Fibroblast of the aortic adventitia (primary cell): ENCODE measurements around the gene CEL. TPM values are rescaled to one million over a fixed set of nuclear protein-coding genes. Genes with fewer than 3 reads are reported as not detected.
"Not testable (repeated sequence)": the region's sequence is repeated elsewhere in the genome, so short reads cannot be mapped to it uniquely, and the experiment has no call there.

ENCODE experiments used
- DNase-seq: peaks from one replicate; pipeline ENCODE4 v3.0.0-alpha.2; 2010; ENCODE audit warnings: low read depth
- H3K4me3 ChIP-seq: 2 replicates; pipeline ENCODE4 v1.5.1; 2011; ENCODE audit warnings: low read depth, mild to moderate bottlenecking, control low read depth, low read length, moderate library complexity
- total RNA-seq: library from RNA; depleted of rRNA; stranded (reverse); fragments of >200 nt; gene quantifications from 2 replicates; pipeline ENCODE4 v1.2.3, GENCODE V29; 2012; ENCODE audit warnings: low replicate concordance
- TF ChIP-seq, protein P1 (sequence below): IDR thresholded peaks from 2 replicates; pipeline ENCODE4 v1.5.1; 2011; ENCODE audit warnings: mild to moderate bottlenecking, low read length, control low read depth, inconsistent platforms; ENCODE audit not compliant: insufficient read depth

Gene CEL
- total RNA-seq, 1 donor = 0.27 TPM

DNA sequence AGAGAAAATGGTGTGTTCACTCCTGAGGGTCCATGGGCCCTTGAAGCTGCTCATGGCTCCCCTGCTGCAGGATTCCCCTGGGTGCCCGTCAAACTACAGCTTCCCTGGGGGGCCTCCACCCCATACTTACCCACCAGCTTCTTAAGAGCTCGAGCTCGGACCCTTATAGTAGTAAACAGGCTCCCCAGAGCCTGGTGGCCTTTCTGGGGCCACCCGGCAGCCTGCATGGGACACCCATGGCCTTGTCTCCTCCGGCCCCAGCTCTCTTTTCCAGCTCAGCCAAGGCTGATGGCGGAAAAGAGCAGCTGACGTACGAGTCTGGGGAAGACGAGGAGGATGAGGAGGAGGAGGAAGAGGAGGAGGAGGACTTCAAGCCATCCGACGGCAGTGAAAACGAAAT, 4.2 kb upstream of the CEL start:
- no peak overlapping the region for H3K4me3 ChIP-seq
- TF ChIP-seq, protein P1, sequence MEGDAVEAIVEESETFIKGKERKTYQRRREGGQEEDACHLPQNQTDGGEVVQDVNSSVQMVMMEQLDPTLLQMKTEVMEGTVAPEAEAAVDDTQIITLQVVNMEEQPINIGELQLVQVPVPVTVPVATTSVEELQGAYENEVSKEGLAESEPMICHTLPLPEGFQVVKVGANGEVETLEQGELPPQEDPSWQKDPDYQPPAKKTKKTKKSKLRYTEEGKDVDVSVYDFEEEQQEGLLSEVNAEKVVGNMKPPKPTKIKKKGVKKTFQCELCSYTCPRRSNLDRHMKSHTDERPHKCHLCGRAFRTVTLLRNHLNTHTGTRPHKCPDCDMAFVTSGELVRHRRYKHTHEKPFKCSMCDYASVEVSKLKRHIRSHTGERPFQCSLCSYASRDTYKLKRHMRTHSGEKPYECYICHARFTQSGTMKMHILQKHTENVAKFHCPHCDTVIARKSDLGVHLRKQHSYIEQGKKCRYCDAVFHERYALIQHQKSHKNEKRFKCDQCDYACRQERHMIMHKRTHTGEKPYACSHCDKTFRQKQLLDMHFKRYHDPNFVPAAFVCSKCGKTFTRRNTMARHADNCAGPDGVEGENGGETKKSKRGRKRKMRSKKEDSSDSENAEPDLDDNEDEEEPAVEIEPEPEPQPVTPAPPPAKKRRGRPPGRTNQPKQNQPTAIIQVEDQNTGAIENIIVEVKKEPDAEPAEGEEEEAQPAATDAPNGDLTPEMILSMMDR = no peak
- no peak for DNase-seq

DNA sequence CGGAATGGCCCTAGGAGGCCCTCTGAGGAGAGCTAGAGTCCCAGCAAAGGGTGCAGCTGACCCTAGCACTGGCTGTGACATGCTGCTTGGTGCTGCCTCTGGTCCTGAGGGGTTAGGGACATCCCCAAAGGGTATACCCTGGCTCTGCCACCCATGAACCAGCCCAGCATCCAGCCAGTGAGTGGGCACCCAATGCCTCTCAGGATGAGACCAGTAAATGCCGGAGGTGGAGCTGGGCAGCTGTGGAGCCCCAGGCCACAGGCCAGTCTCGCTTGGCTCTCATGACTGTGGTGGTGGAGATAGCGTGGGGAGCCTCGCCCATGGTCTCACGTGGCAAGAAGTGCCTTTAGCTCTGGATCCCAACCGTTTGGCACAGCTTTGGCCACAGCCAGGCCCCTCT, 3.7 kb upstream of the CEL start:
- TF ChIP-seq, protein P1 = no peak
- no peak for DNase-seq
- H3K4me3 ChIP-seq = no peak overlapping the region

DNA sequence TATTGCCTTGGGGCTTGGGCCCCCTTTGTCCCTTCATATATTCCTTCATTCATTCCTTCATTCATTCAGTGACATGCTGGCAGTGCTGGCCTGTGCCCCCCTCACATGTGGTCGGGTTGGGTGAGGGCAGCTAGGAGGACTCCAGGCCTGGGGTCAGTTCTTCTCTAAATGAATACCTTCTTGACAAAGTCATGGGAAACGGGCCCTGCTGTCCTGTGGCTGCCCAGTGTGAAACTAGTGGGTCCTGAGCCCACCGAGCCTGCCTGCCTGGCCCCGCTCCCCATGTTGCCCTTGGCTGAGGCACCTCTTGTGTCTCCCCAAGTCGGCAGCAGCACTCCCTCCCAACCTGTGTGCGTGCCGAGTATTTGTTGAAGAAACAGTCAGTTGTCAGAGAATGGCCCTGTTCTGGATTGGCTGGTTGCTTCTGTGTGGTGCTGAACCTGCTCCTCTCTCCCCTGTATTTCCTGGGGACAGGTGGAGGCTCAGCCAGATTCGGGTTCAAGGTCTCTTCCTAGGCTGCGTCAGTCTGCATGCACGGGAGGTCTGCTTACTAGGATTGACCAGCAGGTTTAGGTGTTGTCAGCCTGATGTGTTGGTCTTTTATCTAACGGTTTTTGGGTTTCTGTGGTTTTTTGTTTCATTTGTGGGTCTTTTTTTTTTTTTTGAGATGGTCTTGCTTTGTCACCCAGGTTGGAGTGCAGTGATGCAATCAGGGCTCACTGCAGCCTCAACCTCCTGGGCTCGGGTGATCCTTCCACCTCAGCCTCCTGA, 3.0 kb upstream of the CEL start:
- TF ChIP-seq, protein P1 = no peak
- no peak overlapping the region for H3K4me3 ChIP-seq
- no peak for DNase-seq

DNA sequence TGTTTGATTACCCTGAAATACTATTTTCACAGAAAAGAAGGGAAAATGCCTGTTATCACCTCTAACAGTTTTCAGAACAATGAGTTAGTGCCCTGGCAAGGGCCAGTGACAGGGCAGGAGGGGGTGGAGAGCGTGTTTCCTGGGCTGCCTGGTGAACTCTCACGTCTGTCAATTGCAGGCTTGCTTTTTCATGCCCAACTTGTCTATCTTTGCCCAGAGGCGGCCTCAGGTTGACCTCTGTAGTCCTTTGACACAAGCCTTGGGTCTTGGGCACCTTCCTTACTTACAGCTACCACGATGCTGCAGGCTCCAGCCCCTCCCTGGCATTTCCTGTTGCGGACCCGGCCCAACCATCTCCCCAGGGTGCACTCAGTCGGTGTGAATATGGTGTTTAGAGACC, 2.2 kb upstream of the CEL start:
- TF ChIP-seq, protein P1 = no peak
- no peak overlapping the region for H3K4me3 ChIP-seq
- no peak for DNase-seq

DNA sequence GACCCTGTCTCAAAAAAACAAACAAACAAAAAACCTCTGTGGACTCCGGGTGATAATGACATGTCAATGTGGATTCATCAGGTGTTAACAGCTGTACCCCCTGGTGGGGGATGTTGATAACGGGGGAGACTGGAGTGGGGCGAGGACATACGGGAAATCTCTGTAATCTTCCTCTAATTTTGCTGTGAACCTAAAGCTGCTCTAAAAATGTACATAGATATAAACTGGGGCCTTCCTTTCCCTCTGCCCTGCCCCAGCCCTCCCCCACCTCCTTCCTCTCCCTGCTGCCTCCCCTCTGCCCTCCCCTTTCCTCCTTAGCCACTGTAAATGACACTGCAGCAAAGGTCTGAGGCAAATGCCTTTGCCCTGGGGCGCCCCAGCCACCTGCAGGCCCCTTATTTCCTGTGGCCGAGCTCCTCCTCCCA, 1.4 kb upstream of the CEL start:
- no peak overlapping the region for H3K4me3 ChIP-seq
- no peak for DNase-seq
- TF ChIP-seq, protein P1 = no peak

DNA sequence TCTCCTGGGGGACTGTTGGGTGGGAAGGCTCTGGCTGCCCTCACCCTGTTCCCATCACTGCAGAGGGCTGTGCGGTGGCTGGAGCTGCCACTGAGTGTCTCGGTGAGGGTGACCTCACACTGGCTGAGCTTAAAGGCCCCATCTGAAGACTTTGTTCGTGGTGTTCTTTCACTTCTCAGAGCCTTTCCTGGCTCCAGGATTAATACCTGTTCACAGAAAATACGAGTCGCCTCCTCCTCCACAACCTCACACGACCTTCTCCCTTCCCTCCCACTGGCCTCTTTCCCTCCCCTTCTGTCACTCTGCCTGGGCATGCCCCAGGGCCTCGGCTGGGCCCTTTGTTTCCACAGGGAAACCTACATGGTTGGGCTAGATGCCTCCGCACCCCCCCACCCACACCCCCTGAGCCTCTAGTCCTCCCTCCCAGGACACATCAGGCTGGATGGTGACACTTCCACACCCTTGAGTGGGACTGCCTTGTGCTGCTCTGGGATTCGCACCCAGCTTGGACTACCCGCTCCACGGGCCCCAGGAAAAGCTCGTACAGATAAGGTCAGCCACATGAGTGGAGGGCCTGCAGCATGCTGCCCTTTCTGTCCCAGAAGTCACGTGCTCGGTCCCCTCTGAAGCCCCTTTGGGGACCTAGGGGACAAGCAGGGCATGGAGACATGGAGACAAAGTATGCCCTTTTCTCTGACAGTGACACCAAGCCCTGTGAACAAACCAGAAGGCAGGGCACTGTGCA, 590 bp upstream of the CEL start:
- H3K4me3 ChIP-seq = not testable (repeated sequence)
- DNase-seq = peak; percentile 2

DNA sequence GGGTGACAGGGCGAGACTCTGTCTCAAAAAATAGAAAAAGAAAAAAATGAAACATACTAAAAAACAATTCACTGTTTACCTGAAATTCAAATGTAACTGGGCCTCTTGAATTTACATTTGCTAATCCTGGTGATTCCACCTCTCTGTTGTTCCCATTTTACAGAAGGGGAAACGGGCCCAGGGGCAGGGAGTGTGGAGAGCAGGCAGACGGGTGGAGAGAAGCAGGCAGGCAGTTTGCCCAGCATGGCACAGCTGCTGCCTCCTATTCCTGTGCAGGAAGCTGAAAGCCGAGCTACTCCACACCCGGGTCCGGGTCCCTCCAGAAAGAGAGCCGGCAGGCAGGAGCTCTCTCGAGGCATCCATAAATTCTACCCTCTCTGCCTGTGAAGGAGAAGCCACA, 788 bp downstream of the CEL start:
- H3K4me3 ChIP-seq, DNase-seq: not testable (repeated sequence)

DNA sequence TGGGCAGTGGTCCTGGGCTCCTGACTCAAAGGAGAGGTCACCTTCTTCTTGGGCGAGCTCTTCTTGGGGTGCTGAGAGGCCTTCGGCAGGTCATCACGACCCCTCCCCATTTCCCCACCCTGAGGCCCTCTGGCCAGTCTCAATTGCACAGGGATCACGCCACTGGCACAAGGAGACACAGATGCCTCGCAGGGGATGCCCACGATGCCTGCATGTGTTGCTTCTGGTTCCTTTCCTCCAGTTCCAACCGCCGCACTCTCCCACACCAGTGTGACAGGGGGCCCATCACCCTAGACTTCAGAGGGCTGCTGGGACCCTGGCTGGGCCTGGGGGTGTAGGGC, 1.3 kb downstream of the CEL start:
- DNase-seq = no peak
- TF ChIP-seq, protein P1 = no peak
- H3K4me3 ChIP-seq = no peak overlapping the region
